ENCODE data around the gene CCDC70.
A peak's percentile ranks its signal among the peaks of the same experiment; 100 is the strongest.
"Not testable (repeated sequence)": the region's sequence is repeated elsewhere in the genome, so short reads cannot be mapped to it uniquely, and the experiment has no call there.

CCDC70 gene

GRCh38 chr13:51861723-51862300, at the start of gene CCDC70:
TSS of gene CCDC70 (plus strand) at chr13:51861969. CDS start at chr13:51865412, 3,443 bp downstream.
- no peak for DNase-seq

DNA sequence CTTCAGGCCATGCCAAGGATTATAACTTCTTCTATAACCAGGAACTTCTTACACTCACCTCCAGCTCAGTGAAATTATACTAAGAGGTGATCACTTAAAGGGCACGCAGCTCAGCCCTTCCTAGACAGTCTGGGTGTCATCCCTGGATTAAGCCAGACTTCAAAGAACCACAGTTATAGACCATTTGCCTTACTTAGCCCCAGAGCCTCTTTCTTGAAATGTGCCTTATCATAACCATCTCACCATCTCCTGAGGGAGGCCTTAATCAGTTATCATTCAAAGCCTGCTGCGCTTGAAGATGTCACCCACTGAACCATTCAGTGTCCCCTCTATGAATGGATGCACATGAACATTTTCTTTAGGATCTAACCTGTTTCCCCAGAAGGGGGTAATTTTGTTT, 47.7 kb upstream of the CCDC70 start:
- no peak for DNase-seq

DNA sequence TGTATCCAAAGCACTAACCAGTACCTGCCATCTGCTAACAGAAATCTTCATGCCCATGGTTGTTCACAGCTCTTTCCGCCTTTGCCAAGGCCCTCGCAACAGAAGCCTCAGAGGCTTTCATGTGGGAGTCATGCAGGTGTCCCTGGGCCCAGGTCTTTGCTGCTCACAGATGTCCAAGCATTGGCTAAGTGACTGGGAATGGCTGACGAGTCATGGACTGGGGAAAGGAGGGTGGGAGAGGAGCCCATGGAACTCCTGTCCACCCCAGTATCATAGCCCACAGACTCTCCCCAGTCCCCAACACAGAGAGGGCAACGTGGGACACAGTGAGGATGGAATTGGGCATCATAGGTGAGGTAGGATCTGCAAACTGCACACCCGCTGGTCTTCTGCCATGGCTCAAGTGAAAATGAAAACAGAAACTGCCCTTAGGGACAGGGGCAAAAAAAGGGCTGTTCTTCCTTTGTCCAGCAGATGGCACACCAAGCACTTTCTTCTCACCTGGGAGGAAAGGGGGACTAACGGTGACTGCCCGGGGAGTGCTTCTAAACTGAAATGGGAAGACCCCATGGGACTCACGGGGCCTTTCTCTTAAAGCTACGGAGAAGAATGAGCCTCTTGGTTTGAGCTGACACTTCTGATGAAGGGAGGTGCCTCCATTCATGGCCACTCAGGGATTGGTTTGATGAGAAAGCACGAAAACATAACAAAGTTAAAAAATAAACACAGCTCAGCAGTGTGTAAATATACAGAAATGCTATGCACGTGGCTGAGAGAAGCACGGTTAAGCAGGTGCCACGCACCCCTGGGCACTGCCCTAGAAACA, 46.7 kb upstream of the CCDC70 start:
- DNase-seq = peak; percentile 36 to 60

GRCh38 chr13:51815848-51816247, 45.9 kb upstream of the CCDC70 start:
- no peak for DNase-seq

- no peak for DNase-seq
Observed at GRCh38 chr13:51816604-51817249, 45.0 kb upstream of the CCDC70 start.

DNA sequence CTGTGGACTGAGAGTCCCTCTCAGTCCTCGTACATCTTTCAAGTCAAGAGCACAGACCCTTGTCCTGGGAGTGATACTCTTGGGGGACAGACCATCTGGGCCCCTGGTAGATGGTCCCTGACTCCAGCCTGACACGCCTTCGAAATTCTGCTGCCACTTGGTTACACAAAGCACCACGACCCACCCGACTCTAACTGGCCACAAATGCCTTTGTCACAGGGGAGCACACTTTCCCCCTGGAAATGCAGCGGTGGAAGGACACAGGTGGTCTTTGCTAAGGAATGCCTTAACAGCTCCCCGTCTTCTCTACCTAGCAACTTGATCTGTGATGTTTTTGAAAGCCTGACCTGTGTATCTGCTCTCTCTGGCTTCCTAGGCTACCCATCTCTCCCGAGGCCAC, 44.1 kb upstream of the CCDC70 start:
- no peak for DNase-seq

GRCh38 chr13:51818276-51818675, 43.5 kb upstream of the CCDC70 start:
- no peak for DNase-seq

- no peak for DNase-seq
Observed at GRCh38 chr13:51818781-51819511, 42.8 kb upstream of the CCDC70 start.

DNA sequence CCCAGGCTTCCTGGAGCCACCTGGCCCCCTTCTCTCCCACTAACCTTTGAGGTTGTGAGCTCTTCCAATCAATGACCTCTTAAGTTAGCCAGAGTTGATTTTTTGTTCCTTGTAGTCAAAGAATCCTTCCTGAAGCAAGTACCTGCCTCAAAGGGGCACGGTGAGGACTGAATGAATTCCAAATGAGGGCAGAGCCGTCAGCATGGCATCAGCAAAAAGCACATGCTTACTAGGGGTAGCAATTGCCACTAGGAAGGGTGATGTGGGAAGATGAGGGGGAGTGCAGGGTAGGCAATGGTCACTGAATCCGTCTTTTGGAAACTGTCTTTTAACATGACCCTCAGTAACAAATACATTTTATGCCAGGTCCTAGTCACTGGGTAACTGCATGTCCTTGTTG, 42.2 kb upstream of the CCDC70 start:
- DNase-seq = no peak

DNA sequence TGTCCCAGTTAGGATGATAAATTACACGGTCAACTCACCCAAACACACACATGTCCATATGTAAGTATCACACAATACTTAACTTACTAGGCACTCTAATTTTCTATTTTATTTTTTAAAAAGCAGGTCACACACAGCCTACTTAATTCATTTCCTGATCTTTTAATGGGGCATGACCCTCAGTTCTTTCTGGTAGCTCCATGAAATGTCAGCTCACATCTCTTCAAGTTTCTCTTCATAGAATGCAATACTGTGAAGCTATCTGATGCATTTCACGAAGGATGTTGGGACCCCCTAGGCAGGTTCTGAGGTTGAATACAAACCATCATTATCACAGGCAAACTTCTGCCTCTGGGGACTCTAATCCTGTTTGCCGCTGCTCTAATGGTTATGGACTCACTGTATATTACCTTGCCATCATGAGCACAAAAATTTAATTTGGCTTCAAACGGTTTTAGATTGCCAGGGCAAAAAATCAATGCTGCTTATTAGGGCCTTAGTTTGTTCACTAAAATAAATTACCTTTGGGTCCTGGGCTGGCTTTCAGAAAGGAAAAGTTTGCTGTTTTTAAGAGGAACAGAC, 41.7 kb upstream of the CCDC70 start:
- DNase-seq = no peak

- no peak for DNase-seq
Observed at GRCh38 chr13:51821606-51822005, 40.2 kb upstream of the CCDC70 start.

GRCh38 chr13:51822106-51822815, 39.5 kb upstream of the CCDC70 start:
- DNase-seq = no peak

DNA sequence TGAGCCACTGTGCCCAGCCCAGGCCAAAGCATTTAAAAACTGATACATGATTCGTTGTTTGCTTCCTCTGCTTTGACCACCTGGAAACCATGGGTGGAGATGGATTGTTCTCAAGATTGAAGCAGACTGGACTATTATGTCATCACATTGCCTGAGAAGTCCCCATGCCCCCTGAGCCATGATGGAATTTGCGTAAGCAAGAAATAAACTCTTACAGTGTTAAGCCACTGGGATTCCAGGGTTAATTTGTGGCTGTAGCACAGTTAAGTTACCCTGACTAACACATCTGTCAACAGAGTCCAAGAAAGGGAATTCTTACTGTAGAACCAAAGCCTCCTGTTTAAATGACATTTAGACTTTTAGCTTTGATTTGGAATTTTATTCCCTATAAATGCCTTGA, 38.4 kb upstream of the CCDC70 start:
- no peak for DNase-seq

- no peak for DNase-seq
Observed at GRCh38 chr13:51823863-51824262, 37.9 kb upstream of the CCDC70 start.

- not testable (repeated sequence) for DNase-seq
Observed at GRCh38 chr13:51824712-51825111, 37.1 kb upstream of the CCDC70 start.

DNA sequence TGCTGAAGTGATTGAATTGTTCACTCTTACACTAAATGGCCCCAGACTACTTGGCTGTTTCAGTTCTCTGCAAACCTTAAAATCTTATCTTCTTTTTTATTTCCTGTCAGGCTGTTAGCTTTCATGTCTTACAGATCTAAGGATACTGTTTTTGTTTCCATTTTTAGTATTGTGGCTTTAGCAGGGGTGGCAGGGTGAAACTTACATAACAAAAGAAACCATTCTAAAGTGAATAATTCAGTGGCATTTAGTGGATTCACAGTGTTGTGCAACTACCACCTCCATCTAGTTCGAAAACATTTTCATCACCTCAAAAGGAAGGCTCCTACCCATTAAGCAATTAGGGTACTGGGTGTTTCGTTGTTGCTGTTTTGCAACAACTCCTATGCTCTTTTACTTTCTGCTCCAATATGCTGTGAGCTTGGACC, 36.6 kb upstream of the CCDC70 start:
- DNase-seq = no peak

- DNase-seq = no peak
Observed at GRCh38 chr13:51825681-51826254, 36.0 kb upstream of the CCDC70 start.

- DNase-seq = no peak
Observed at GRCh38 chr13:51826606-51827005, 35.2 kb upstream of the CCDC70 start.

GRCh38 chr13:51827254-51827653, 34.5 kb upstream of the CCDC70 start:
- DNase-seq = no peak

- DNase-seq = no peak
Observed at GRCh38 chr13:51828730-51829567, 32.8 kb upstream of the CCDC70 start.

DNA sequence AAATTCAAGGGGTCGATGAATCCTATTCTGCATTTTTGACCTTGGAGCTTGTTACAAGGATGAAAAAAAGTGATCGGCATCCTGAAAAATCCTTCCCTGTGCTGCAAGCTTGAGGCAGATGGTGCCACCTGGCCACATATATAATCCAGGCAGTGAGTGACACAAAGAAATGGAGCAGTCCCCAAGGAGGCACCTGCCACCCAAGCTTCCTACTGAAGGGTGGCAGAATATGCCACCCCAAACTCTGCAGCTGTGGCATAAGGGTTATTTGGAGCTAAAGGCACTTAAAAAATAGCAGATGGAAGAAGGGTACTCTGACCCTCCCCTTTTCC, 32.2 kb upstream of the CCDC70 start:
- no peak for DNase-seq
